Measurements from ENCODE around the gene KCNH5. TPM values are rescaled to one million over a fixed set of nuclear protein-coding genes. Genes with fewer than 3 reads are reported as not detected.

The KCNH5 gene
- total RNA-seq, 2 experiments from 2014 or later = not detected

DNA sequence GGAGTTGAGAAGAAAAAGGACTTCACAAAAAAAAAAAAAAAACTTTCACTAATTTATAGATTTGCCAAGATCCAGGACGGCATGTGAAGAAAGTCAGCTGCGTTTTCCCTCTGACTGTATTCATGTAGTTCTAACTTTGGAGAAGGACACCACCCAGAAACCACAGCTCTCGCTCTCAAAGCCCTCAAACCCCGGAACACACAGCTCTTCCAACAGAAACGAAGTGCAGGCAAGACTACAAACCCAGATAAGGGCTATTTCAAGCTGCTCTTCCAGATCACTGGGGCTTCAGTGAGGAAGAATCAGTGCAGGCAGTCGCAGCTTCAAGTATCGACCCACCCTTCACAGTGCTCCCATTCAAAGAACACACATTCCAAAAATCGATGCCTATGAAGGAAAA, 13.2 kb downstream of the KCNH5 start:
- H3K36me3 Mint-ChIP-seq = no peaks in the 10 kb centered on the region
- H3K9me3 Mint-ChIP-seq = no peaks in the 10 kb centered on the region
- H3K27me3 Mint-ChIP-seq = no peaks in the 10 kb centered on the region
- H3K4me3 Mint-ChIP-seq = no peak overlapping the region
- intact Hi-C loops (cut with micrococcal nuclease) = no loop called here
- H3K27ac Mint-ChIP-seq = no peak overlapping the region
- CTCF ChIA-PET = no interaction called here
- no peak for DNase-seq
- no peaks in the 10 kb centered on the region for H3K4me1 Mint-ChIP-seq (ENCODE audit: low read depth)
- POLR2A ChIA-PET = no interaction called here

DNA sequence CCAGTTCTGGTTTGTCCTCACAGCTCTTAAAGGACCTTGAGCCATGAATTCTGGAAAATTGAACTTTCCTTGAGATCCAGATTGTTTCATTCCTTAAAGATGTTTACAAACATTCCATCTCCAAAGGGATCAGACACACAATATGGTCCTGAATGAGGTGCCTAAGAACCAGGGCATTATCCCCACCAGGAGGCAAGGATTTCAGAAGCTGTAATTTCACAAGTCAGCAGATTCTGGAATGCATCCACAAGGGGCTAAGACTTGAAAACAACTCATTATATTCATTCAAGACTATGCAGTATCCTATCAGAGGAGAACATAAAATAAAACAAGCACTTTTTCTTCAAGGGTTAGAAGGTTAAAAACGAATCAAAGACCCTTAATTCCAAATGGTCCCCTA, 15.1 kb downstream of the KCNH5 start:
- H3K9me3 Mint-ChIP-seq = peaks cover 5% of the 10 kb centered on the region
- no peak overlapping the region for H3K4me3 Mint-ChIP-seq
- DNase-seq = no peak
- POLR2A ChIA-PET = no interaction called here
- intact Hi-C loops (cut with micrococcal nuclease) = no loop called here
- no peaks in the 10 kb centered on the region for H3K27me3 Mint-ChIP-seq
- no peak overlapping the region for H3K27ac Mint-ChIP-seq
- no peaks in the 10 kb centered on the region for H3K4me1 Mint-ChIP-seq (ENCODE audit: low read depth)
- CTCF ChIA-PET = no interaction called here
- H3K36me3 Mint-ChIP-seq = no peaks in the 10 kb centered on the region

DNA sequence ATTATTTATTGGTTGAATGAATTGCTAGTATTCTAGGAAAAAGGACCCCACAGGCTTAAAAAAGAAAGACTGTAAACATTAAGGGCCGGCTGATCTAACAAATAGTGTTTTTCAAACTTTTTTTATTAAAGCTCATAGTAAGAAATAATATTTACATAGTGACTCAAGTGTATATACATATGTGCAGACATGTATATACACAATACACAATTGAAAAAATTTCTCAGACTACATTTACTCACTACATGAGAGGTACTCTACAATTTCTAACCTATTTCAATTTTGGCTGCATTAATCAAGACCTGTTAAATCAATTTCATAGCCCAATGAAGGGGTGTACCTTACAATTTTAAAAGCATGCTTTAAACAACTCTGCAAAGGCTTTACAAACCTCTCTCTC, 17.5 kb downstream of the KCNH5 start:
- H3K36me3 Mint-ChIP-seq = no peaks in the 10 kb centered on the region
- H3K9me3 Mint-ChIP-seq = peaks cover 5% of the 10 kb centered on the region
- no peaks in the 10 kb centered on the region for H3K27me3 Mint-ChIP-seq
- H3K4me3 Mint-ChIP-seq = no peak overlapping the region
- H3K4me1 Mint-ChIP-seq (ENCODE audit: low read depth) = no peaks in the 10 kb centered on the region
- ChIA-PET POLR2A (no interaction called here), CTCF (no interaction called here)
- DNase-seq = no peak
- no peak overlapping the region for H3K27ac Mint-ChIP-seq
- intact Hi-C loops (cut with micrococcal nuclease) = no loop called here

- ChIA-PET POLR2A (no interaction called here), CTCF (interaction anchor here (0.6 kb wide), 1 partner anchor 26 kb away, joined by 3 read pairs; no protein-coding TSS in a partner anchor)
- H3K4me3 Mint-ChIP-seq = no peak overlapping the region
- peaks cover 5% of the 10 kb centered on the region for H3K9me3 Mint-ChIP-seq
- H3K27ac Mint-ChIP-seq = no peak overlapping the region
- DNase-seq = no peak
- no peaks in the 10 kb centered on the region for H3K27me3 Mint-ChIP-seq
- H3K36me3 Mint-ChIP-seq = no peaks in the 10 kb centered on the region
- intact Hi-C loops (cut with micrococcal nuclease) = no loop called here
- no peaks in the 10 kb centered on the region for H3K4me1 Mint-ChIP-seq (ENCODE audit: low read depth)
These were observed 18.8 kb downstream of the KCNH5 start for GRCh38 chr14:63026491-63026890.

DNA sequence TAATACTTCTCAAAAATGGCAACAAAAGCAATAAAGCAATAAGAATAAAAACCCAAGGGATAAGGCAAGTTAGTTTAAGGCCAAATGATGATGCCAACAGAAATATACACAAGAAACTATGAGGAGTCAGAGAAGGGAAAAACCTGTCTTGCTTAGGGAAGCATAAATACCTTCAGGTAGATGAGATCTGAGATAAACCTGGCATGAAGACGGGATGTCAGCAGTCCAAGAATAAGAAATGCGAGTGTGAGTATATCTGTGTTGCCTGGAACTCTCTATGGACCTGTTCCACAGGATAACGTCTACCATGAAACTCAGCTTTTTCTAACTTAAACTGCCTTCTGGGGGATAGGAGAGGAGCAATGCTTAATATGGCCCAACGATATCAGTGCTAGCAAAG, 30.6 kb downstream of the KCNH5 start:
- no peak for DNase-seq
- no peaks in the 10 kb centered on the region for H3K27me3 Mint-ChIP-seq
- H3K9me3 Mint-ChIP-seq = no peaks in the 10 kb centered on the region
- no peak overlapping the region for H3K4me3 Mint-ChIP-seq
- no peaks in the 10 kb centered on the region for H3K4me1 Mint-ChIP-seq (ENCODE audit: low read depth)
- intact Hi-C loops (cut with micrococcal nuclease) = no loop called here
- H3K27ac Mint-ChIP-seq = no peak overlapping the region
- no peaks in the 10 kb centered on the region for H3K36me3 Mint-ChIP-seq
- CTCF ChIA-PET = no interaction called here
- POLR2A ChIA-PET = no interaction called here

DNA sequence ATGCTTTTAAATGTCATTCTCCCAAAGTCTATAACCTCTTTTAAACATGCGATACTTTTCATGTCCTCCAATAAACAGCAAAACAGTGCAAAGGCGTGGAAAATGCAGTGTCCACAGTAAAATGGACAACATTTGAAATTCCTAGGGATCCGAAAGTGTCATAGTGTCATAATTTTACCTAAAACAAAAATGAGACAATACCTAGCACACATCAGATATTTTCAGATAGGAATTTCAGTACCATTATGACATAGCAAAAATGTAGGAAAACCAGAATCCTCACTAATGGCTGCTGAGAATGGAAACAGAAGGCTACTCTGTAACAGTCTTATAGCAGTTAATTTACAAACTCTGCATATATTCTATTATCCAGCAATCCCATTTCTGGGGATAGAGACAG, 33.1 kb downstream of the KCNH5 start:
- CTCF ChIA-PET = no interaction called here
- POLR2A ChIA-PET = no interaction called here
- Mint-ChIP-seq H3K36me3 (no peaks in the 10 kb centered on the region), H3K4me3 (no peak overlapping the region), H3K4me1 (ENCODE audit: low read depth) (no peaks in the 10 kb centered on the region), H3K27ac (no peak overlapping the region), H3K9me3 (no peaks in the 10 kb centered on the region), H3K27me3 (no peaks in the 10 kb centered on the region)
- intact Hi-C loops (cut with micrococcal nuclease) = no loop called here
- DNase-seq = no peak

DNA sequence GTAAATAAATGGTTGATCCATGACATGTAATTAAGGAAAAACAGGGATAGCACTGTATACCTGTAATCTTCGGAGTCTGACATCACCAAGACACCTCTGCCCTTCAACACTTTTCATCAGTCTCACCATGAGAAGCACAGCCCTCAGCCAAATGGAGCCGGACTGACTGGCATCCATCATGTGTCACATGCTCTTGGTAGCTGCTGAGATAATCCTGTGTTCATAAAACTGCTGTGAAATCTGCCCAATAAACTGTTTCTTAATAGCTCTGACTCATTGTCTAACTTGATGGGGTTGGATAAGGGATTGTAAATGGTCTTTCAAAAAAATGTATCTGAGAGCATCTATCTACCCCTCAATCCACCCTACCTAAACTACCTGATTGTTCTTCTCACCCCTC, 33.6 kb downstream of the KCNH5 start:
- DNase-seq = no peak
- no peak overlapping the region for H3K4me3 Mint-ChIP-seq

DNA sequence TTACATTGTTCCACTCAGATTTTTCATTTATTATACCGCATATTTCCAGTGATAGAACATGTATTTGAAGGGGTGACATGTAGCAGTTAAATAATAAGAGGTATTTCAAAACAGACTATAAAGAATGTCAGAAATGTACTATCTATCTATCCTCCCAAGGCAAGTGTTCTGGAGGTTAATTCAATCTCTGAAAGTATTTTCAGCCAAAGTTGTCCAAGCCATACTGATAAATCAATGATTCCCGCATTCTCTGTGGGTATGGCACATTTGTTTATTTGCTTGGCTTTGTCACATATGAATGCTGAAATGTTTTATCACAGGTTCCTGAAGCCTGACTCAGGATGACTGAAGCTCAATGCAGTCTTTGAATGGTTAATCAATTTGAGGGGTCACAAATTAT, 35.8 kb downstream of the KCNH5 start:
- intact Hi-C loops (cut with micrococcal nuclease) = no loop called here
- DNase-seq = no peak
- no peaks in the 10 kb centered on the region for H3K27me3 Mint-ChIP-seq
- no peak overlapping the region for H3K4me3 Mint-ChIP-seq
- ChIA-PET CTCF (no interaction called here), POLR2A (no interaction called here)
- H3K27ac Mint-ChIP-seq = no peak overlapping the region
- H3K9me3 Mint-ChIP-seq = no peaks in the 10 kb centered on the region
- no peaks in the 10 kb centered on the region for H3K36me3 Mint-ChIP-seq
- H3K4me1 Mint-ChIP-seq (ENCODE audit: low read depth) = no peaks in the 10 kb centered on the region

More for the DNA sequence above, 33.6 kb downstream of the KCNH5 start:
- no peaks in the 10 kb centered on the region for H3K36me3 Mint-ChIP-seq
- no peaks in the 10 kb centered on the region for H3K9me3 Mint-ChIP-seq
- POLR2A ChIA-PET = no interaction called here
- H3K4me1 Mint-ChIP-seq (ENCODE audit: low read depth) = no peaks in the 10 kb centered on the region
- no peak overlapping the region for H3K27ac Mint-ChIP-seq
- no peaks in the 10 kb centered on the region for H3K27me3 Mint-ChIP-seq
- CTCF ChIA-PET = no interaction called here
- intact Hi-C loops (cut with micrococcal nuclease) = no loop called here

DNA sequence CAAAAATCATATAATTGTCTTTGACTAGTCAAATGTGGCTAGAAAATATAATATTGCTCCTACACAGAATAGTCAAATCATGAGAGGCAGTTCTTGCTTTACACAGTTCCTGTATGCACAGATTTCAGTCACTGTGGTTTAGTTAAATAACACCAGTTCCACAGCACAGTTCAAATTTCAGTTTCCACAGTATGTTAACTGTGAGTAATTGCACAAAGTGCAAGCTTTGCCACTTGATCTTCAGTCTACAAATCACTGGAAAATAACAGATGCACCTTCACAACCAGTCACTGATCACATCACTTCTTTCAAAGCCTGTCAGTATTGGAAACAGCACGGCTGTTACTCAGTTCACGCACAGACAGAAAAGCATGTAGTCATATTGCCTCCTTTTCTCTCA, 38.7 kb downstream of the KCNH5 start:
- no peak overlapping the region for H3K4me3 Mint-ChIP-seq
- no peak for DNase-seq
- CTCF ChIA-PET = no interaction called here
- H3K27me3 Mint-ChIP-seq = no peaks in the 10 kb centered on the region
- no peaks in the 10 kb centered on the region for H3K4me1 Mint-ChIP-seq (ENCODE audit: low read depth)
- POLR2A ChIA-PET = no interaction called here
- H3K9me3 Mint-ChIP-seq = no peaks in the 10 kb centered on the region
- no peaks in the 10 kb centered on the region for H3K36me3 Mint-ChIP-seq
- intact Hi-C loops (cut with micrococcal nuclease) = no loop called here
- H3K27ac Mint-ChIP-seq = no peak overlapping the region

DNA sequence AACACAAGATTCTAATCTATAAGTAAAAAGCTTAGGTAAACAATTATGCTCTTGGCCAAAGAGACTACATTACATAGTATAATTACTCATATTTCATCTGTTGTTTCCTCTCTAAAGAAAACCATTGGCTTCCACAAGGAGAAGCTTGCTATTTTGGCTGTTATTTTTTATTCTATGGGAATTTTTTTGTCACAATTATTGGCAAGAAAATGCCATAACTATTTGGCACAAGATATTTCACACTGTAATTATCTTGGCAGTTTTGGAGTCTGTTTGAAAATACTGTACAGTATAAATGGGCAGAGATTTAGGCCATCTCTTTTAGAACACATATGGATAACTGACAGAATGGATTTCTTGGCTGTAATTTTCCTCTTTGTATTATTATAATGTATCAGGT, 51.2 kb downstream of the KCNH5 start:
- no peaks in the 10 kb centered on the region for H3K4me1 Mint-ChIP-seq (ENCODE audit: low read depth)
- ChIA-PET CTCF (no interaction called here), POLR2A (no interaction called here)
- intact Hi-C loops (cut with micrococcal nuclease) = no loop called here
- H3K27me3 Mint-ChIP-seq = no peaks in the 10 kb centered on the region
- no peak for DNase-seq
- H3K4me3 Mint-ChIP-seq = no peak overlapping the region
- no peaks in the 10 kb centered on the region for H3K9me3 Mint-ChIP-seq
- H3K36me3 Mint-ChIP-seq = no peaks in the 10 kb centered on the region
- no peak overlapping the region for H3K27ac Mint-ChIP-seq

DNA sequence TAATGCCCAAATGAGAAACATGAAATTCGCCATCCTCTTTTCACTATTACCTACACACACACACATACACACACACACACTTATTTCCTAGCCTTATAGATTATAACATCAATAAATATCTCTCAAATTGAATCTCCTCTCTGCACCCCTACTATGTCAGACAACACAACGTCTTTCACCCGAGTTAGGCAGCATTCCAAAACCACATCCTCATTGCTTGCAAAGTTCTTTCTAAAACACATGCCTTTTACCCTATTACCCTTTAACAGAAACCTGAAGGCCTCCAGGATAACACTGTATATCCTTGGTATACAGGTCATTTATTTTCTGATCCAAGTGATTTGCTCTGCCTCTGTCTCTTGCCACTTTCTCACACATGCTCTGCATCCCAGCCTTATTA, 56.3 kb downstream of the KCNH5 start:
- Mint-ChIP-seq H3K36me3 (no peaks in the 10 kb centered on the region), H3K4me3 (no peak overlapping the region), H3K9me3 (no peaks in the 10 kb centered on the region), H3K4me1 (ENCODE audit: low read depth) (no peaks in the 10 kb centered on the region), H3K27ac (no peak overlapping the region), H3K27me3 (no peaks in the 10 kb centered on the region)
- DNase-seq = no peak
- intact Hi-C loops (cut with micrococcal nuclease) = no loop called here
- ChIA-PET CTCF (no interaction called here), POLR2A (no interaction called here)

GRCh38 chr14:62983821-62984220, 61.4 kb downstream of the KCNH5 start:
- H3K36me3 Mint-ChIP-seq = no peaks in the 10 kb centered on the region
- intact Hi-C loops (cut with micrococcal nuclease) = no loop called here
- DNase-seq = no peak
- CTCF ChIA-PET = no interaction called here
- no peak overlapping the region for H3K27ac Mint-ChIP-seq
- H3K4me3 Mint-ChIP-seq = no peak overlapping the region
- H3K4me1 Mint-ChIP-seq (ENCODE audit: low read depth) = no peaks in the 10 kb centered on the region
- no peaks in the 10 kb centered on the region for H3K27me3 Mint-ChIP-seq
- H3K9me3 Mint-ChIP-seq = no peaks in the 10 kb centered on the region
- POLR2A ChIA-PET = no interaction called here

- POLR2A ChIA-PET = no interaction called here
- H3K4me3 Mint-ChIP-seq = no peak overlapping the region
- DNase-seq = no peak
- no peaks in the 10 kb centered on the region for H3K36me3 Mint-ChIP-seq
- CTCF ChIA-PET = no interaction called here
- no peak overlapping the region for H3K27ac Mint-ChIP-seq
- intact Hi-C loops (cut with micrococcal nuclease) = no loop called here
- H3K4me1 Mint-ChIP-seq (ENCODE audit: low read depth) = no peaks in the 10 kb centered on the region
- peaks cover 3% of the 10 kb centered on the region for H3K9me3 Mint-ChIP-seq
- no peaks in the 10 kb centered on the region for H3K27me3 Mint-ChIP-seq
These were observed 64.6 kb downstream of the KCNH5 start for GRCh38 chr14:62980693-62981092.

GRCh38 chr14:62957562-62957961, 87.7 kb downstream of the KCNH5 start:
- Mint-ChIP-seq H3K4me3 (no peak overlapping the region), H3K9me3 (no peaks in the 10 kb centered on the region), H3K27me3 (no peaks in the 10 kb centered on the region), H3K27ac (no peak overlapping the region), H3K4me1 (ENCODE audit: low read depth) (no peaks in the 10 kb centered on the region), H3K36me3 (no peaks in the 10 kb centered on the region)
- intact Hi-C loops (cut with micrococcal nuclease) = no loop called here
- CTCF ChIA-PET = no interaction called here
- POLR2A ChIA-PET = no interaction called here
- no peak for DNase-seq

All from activated CD4-positive, alpha-beta memory T cell treated with anti-CD3 and anti-CD28 coated beads for 36 hours (primary cell).